CD8-positive, alpha-beta memory T cell (primary cell): ENCODE data around the gene TIGD2. TPM values are rescaled to one million over a fixed set of nuclear protein-coding genes. Genes with fewer than 3 reads are reported as not detected.
"Not testable (repeated sequence)": the region's sequence is repeated elsewhere in the genome, so short reads cannot be mapped to it uniquely, and the experiment has no call there.

ENCODE experiments used
- CTCF ChIA-PET: fragments of 350-600 bp; sonication (Branson Sonifier 250); formaldehyde crosslinking; loops from one replicate; lab custom pipeline; 2021; ENCODE audit warnings: antibody characterized with exemption; lab: Charles Lee
- POLR2A ChIA-PET: fragments of 350-600 bp; sonication (Branson Sonifier 250); formaldehyde crosslinking; loops from one replicate; lab custom pipeline; 2021; ENCODE audit warnings: antibody characterized with exemption; lab: Charles Lee
- DNase-seq, 5 donors: peaks; one replicate each; pipeline versions ENCODE4 v3.0.0 to v3.0.0-alpha.2; 2020 to 2022; ENCODE audit warnings: mixed read lengths in 1 of 5
- H3K27ac ChIP-seq: one replicate; pipeline ENCODE4 v1.7.0; 2013; ENCODE audit warnings: low read depth, mild to moderate bottlenecking, low read length, moderate library complexity
- H3K27me3 ChIP-seq: 2 replicates; pipeline ENCODE4 v1.7.0; 2013; ENCODE audit warnings: low read length, mild to moderate bottlenecking; ENCODE audit not compliant: insufficient read depth, poor library complexity, severe bottlenecking
- H3K36me3 ChIP-seq: 2 replicates; pipeline ENCODE4 v1.7.0; 2013; ENCODE audit warnings: mild to moderate bottlenecking, low read length, moderate library complexity; ENCODE audit not compliant: insufficient read depth
- H3K4me1 ChIP-seq: 2 replicates; pipeline ENCODE4 v1.7.0; 2013; ENCODE audit warnings: mild to moderate bottlenecking, low read length, moderate library complexity; ENCODE audit not compliant: insufficient read depth
- H3K4me3 ChIP-seq: 2 replicates; pipeline ENCODE4 v1.7.0; 2013; ENCODE audit warnings: mild to moderate bottlenecking, low read length
- H3K9me3 ChIP-seq: 2 replicates; pipeline ENCODE4 v1.7.0; 2013; ENCODE audit warnings: mild to moderate bottlenecking, low read length
- H3K27ac Mint-ChIP-seq, 8 donors: one replicate each; pipeline ENCODE4 v1.8.0; 2020 to 2021; ENCODE audit warnings: mixed read lengths in 8 of 8, mild to moderate bottlenecking in 6 of 8, inconsistent platforms in 3 of 8, moderate library complexity in 3 of 8
- H3K27me3 Mint-ChIP-seq, 2 donors: one replicate each; pipeline ENCODE4 v1.8.0; 2020 to 2021; ENCODE audit warnings: mixed read lengths in 2 of 2, mild to moderate bottlenecking in 1 of 2, moderate library complexity in 1 of 2
- H3K36me3 Mint-ChIP-seq, 3 donors: one replicate each; pipeline ENCODE4 v1.8.0; 2020 to 2021; ENCODE audit warnings: mixed read lengths in 3 of 3, inconsistent platforms in 1 of 3, mild to moderate bottlenecking in 1 of 3
- H3K4me1 Mint-ChIP-seq, 3 donors: one replicate each; pipeline ENCODE4 v1.8.0; 2020 to 2021; ENCODE audit warnings: mixed read lengths in 3 of 3, inconsistent platforms in 1 of 3, mild to moderate bottlenecking in 1 of 3
- H3K4me3 Mint-ChIP-seq, 7 donors: one replicate each; pipeline ENCODE4 v1.8.0; 2020 to 2021; ENCODE audit warnings: mixed read lengths in 7 of 7, mild to moderate bottlenecking in 6 of 7, moderate library complexity in 4 of 7, inconsistent platforms in 2 of 7
- H3K9me3 Mint-ChIP-seq, 5 donors: one replicate each; pipeline ENCODE4 v1.8.0; 2020 to 2022; ENCODE audit warnings: mixed read lengths in 5 of 5, mild to moderate bottlenecking in 3 of 5, moderate library complexity in 2 of 5, inconsistent platforms in 1 of 5
- polyA plus RNA-seq: library from polyadenylated mRNA; unstranded; fragments of 300-500 nt; fragmentation: Illumina TruSeq; gene quantifications from one replicate; pipeline ENCODE4 v1.2.3, GENCODE V29; 2021
- total RNA-seq, 2 experiments: library from RNA; stranded (reverse); gene quantifications; one replicate each; pipeline ENCODE4 v1.2.3, GENCODE V29; 2021

The TIGD2 gene
- total and polyA plus RNA-seq, 3 experiments from 2014 or later: 3.2 to 4.4 (median 4.1) TPM

DNA sequence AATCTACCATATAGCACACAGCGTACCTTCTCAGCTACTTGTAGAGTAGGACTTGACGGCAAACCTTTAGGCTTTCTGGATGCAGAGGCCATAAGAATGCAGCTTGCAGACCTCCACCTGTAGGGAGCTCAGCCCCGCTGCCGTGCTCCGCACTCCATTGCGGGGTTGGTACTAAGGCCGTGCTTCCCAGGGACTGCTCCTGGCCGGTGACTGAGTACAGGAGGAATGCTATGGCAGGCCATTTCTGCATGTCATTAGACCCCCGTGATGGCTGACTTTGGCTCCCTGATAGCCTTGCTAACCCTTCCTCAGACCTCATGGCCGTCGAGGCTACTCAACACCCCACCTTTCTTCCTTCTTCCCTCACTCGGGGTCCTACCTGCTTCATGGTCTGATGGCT lies 26.4 kb downstream of the TIGD2 start:
- H3K36me3 Mint-ChIP-seq: no peaks in the 10 kb centered on the region
- Histone ChIP-seq H3K27ac (no peak overlapping the region), H3K36me3 (no peaks in the 10 kb centered on the region), H3K4me3 (no peak overlapping the region), H3K27me3 (no peaks in the 10 kb centered on the region), H3K4me1 (no peaks in the 10 kb centered on the region), H3K9me3 (no peaks in the 10 kb centered on the region)
- peaks cover 3 to 12% of the 10 kb centered on the region in 2 donors for H3K27me3 Mint-ChIP-seq
- POLR2A ChIA-PET: no interaction called here
- H3K27ac Mint-ChIP-seq: no peak overlapping the region
- CTCF ChIA-PET: interaction anchor here (0.7 kb wide), 1 partner anchor 599 kb away, joined by 3 read pairs; no protein-coding TSS in a partner anchor
- no peak overlapping the region for H3K4me3 Mint-ChIP-seq
- no peaks in the 10 kb centered on the region for H3K9me3 Mint-ChIP-seq
- no peaks in the 10 kb centered on the region for H3K4me1 Mint-ChIP-seq
- no peak for DNase-seq

DNA sequence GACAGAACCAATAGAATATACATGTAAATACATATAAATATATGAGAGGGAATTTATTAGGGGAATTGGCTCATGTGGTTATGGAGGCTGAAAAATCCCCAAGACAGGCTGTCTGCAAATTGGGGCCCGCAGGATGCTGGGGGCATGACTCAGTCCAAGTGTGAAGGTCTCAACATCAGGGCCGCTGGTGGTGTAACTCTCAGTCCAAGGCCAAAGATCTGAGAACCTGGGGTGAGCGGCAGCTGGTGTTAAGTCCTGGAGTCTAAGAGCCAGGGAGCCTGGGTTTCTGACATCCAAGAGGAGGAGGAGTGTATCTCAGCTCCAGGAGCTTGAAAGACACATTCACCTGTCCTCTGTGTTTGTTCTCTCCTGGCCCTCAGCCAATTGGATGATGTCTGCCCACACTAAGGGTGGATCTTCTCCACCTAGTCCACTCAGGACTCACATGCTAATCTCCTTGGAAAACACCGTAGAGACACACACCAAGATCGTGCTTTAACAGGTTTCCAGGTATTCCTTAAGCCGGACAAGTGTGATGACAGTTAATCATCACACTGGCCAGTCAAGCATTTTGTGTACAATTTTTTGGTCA lies 28.9 kb downstream of the TIGD2 start:
- Mint-ChIP-seq H3K27me3 (peaks cover 3 to 12% of the 10 kb centered on the region in 2 donors), H3K9me3 (peaks cover 0 to 3% (median 0%) of the 10 kb centered on the region in 5 donors), H3K27ac (no peak overlapping the region), H3K4me3 (no peak overlapping the region), H3K4me1 (no peaks in the 10 kb centered on the region), H3K36me3 (peaks cover 0 to 7% (median 0%) of the 10 kb centered on the region in 3 donors)
- H3K9me3 ChIP-seq: no peaks in the 10 kb centered on the region
- H3K27me3 ChIP-seq: no peaks in the 10 kb centered on the region
- no peak overlapping the region for H3K4me3 ChIP-seq
- POLR2A ChIA-PET: no interaction called here
- CTCF ChIA-PET: no interaction called here
- H3K4me1 ChIP-seq: no peaks in the 10 kb centered on the region
- no peaks in the 10 kb centered on the region for H3K36me3 ChIP-seq
- no peak overlapping the region for H3K27ac ChIP-seq
- no peak for DNase-seq

DNA sequence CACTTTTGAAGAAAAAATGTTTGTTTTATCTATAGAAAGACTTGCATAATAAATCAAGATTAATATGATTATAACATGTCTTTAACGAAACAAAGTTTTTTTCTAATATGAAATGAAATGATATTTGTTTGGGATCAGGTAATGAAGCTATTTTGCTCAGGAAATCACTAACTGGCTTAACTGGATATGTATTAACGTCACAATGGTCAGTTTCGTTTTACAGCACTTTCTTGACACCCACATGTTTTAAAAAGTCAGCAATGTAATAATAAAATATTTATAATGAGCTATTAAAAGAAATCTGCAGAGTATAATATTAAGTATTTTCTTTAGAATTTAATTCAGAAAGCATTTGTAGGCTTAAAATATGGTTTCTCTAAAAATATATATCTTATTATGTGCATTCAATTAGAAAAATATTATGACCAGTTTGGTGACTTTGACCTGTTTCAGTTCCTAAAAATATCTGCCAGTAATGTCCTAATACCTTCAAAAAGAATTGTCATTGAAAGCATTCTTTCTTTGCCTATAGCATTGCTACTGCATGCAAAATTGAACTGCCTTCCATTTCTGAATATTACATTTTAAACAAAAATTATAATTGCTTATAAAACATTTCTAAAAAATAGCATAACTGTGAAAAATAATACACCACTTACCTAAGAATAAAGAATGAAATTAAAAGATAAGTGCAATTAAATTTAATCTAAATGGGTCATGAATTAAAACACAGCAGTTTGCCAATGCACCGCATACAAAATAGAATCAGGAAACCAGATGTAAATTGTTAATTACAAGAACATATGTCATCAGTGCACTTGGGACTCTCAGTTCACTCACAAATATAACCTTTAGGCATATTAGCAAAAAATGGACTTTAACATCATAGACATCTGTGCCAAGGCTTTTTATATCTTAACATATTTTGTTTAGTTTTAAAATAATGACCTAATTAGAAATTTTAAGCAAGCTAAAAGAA lies 31.6 kb downstream of the TIGD2 start:
- Histone ChIP-seq H3K9me3 (no peaks in the 10 kb centered on the region), H3K27ac (no peak overlapping the region), H3K4me1 (no peaks in the 10 kb centered on the region), H3K4me3 (no peak overlapping the region), H3K36me3 (no peaks in the 10 kb centered on the region), H3K27me3 (no peaks in the 10 kb centered on the region)
- Mint-ChIP-seq H3K4me3 (no peak overlapping the region), H3K9me3 (peaks cover 0 to 4% (median 0%) of the 10 kb centered on the region in 5 donors), H3K27ac (no peak overlapping the region), H3K36me3 (peaks cover 0 to 7% (median 0%) of the 10 kb centered on the region in 3 donors), H3K27me3 (peaks cover 0 to 12% of the 10 kb centered on the region in 2 donors), H3K4me1 (no peaks in the 10 kb centered on the region)
- ChIA-PET CTCF (no interaction called here), POLR2A (no interaction called here)
- no peak for DNase-seq

DNA sequence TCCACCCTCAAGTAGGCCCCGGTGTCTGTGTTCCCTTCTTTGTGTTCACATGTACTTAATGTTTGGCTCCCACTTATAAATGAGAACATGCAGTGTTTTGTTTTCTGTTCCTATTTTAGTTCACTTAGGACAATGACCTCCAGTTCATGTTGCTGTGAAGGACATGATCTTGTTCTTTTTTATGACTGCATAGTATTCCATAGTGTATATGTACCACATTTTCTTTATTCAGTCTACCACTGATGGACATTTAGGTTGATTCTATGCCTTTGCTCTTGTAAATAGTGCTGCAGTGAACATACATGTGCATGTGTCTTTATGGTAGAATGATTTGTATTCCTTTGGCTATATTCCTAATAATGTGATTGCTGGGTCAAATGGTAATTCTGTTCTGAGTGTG lies 33.3 kb downstream of the TIGD2 start:
- peaks cover 5 to 12% of the 10 kb centered on the region in 2 donors for H3K27me3 Mint-ChIP-seq
- H3K27me3 ChIP-seq, H3K36me3 Mint-ChIP-seq, H3K27ac ChIP-seq, H3K4me3 ChIP-seq, POLR2A ChIA-PET, H3K9me3 Mint-ChIP-seq, H3K9me3 ChIP-seq, H3K4me3 Mint-ChIP-seq, H3K36me3 ChIP-seq, H3K4me1 ChIP-seq, H3K4me1 Mint-ChIP-seq, CTCF ChIA-PET, H3K27ac Mint-ChIP-seq, DNase-seq: not testable (repeated sequence)

DNA sequence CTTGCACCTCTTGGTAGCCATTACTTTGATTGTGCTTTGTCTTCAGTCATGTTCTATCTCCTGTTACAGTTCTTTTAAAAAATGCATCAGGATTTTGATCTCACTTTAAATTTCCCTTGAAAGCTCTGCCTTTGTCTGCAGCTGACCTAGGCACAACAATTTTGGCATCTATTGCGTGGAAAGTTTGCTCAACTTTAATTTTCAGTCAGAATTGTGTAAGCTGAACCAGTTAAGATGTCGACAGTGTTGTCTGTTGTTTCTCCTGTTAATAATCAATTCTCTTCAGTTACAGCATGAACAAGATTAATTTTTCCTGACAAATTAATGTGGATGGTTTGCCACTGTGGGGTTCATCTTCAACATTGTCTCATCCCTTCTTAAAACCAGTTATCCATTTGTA lies 34.9 kb downstream of the TIGD2 start:
- Mint-ChIP-seq H3K27ac (no peak overlapping the region), H3K4me1 (no peaks in the 10 kb centered on the region), H3K36me3 (peaks cover 0 to 7% (median 0%) of the 10 kb centered on the region in 3 donors), H3K27me3 (peaks cover 5 to 16% of the 10 kb centered on the region in 2 donors), H3K4me3 (no peak overlapping the region), H3K9me3 (peaks cover 0 to 4% (median 3%) of the 10 kb centered on the region in 5 donors)
- no peak for DNase-seq
- H3K27me3 ChIP-seq: no peaks in the 10 kb centered on the region
- CTCF ChIA-PET: no interaction called here
- no peak overlapping the region for H3K27ac ChIP-seq
- H3K4me1 ChIP-seq: no peaks in the 10 kb centered on the region
- POLR2A ChIA-PET: no interaction called here
- no peak overlapping the region for H3K4me3 ChIP-seq
- H3K9me3 ChIP-seq: no peaks in the 10 kb centered on the region
- no peaks in the 10 kb centered on the region for H3K36me3 ChIP-seq

DNA sequence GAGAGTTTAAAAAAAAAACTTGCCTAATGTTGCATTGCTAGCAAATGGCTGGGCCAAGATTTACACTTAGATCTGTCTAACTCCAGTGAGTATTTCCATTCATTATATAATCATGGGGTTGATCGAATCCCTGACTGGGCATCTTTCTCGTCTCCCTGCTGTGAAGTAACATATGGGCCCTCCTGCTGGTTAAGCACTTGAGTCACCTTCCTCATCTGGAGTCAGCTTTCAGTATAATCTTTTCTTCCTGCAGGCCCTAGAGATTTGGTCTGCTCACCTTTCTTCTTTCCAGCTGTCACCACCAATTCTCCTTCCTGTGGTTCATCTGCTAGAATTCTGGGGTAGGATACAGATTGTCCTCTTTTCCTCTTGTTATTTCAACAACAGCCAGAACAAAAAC lies 41.6 kb downstream of the TIGD2 start:
- no peaks in the 10 kb centered on the region for H3K9me3 ChIP-seq
- H3K27ac ChIP-seq: no peak overlapping the region
- no peaks in the 10 kb centered on the region for H3K27me3 ChIP-seq
- Mint-ChIP-seq H3K9me3 (peaks cover 0 to 4% (median 3%) of the 10 kb centered on the region in 5 donors), H3K27ac (peak overlapping the region in 1 of 8 donors; percentile 17), H3K4me3 (no peak overlapping the region), H3K4me1 (no peaks in the 10 kb centered on the region), H3K36me3 (no peaks in the 10 kb centered on the region), H3K27me3 (peaks cover 17 to 35% of the 10 kb centered on the region in 2 donors)
- ChIA-PET CTCF (no interaction called here), POLR2A (no interaction called here)
- H3K4me1 ChIP-seq: no peaks in the 10 kb centered on the region
- no peak for DNase-seq
- H3K4me3 ChIP-seq: no peak overlapping the region
- H3K36me3 ChIP-seq: no peaks in the 10 kb centered on the region

DNA sequence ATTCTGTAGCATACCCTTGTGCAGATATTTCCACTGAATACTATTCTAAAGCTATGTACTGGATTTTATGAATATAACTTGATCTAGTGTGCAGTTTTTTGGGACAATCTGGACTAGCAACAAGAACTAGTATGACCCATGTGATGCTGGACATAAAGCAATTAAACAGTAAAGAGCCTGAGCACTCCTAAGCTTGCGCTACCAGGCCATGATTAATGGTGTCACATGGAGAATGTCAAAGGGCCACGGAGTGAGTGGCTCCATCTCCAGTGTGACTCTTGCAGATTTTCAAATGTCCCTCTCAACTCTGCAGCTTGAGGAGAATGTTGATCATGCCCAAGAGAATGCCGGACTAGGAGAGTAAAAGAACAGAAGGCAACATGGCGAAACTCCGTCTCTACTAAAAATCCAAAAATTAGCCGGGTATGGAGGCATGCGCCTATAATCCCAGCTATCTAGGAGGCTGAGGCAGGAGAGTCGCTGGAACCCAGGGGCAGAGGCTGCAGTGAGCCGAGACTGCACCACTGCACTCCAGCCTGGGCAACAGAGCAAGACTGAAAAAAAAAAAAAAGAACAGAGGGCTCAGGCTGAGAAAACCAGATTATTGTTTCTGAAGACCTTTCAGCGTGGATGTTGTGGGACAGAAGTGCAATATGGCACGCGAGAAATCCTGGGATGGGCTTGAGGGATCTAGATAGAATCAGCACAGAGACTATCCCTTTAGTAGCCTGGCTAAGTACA lies 45.0 kb downstream of the TIGD2 start:
- CTCF ChIA-PET: no interaction called here
- no peak overlapping the region for H3K27ac Mint-ChIP-seq

More for the DNA sequence above, 45.0 kb downstream of the TIGD2 start:
- Histone ChIP-seq H3K9me3 (no peaks in the 10 kb centered on the region), H3K27me3 (no peaks in the 10 kb centered on the region), H3K4me1 (no peaks in the 10 kb centered on the region), H3K4me3 (no peak overlapping the region), H3K36me3 (no peaks in the 10 kb centered on the region), H3K27ac (no peak overlapping the region)
- H3K36me3 Mint-ChIP-seq: no peaks in the 10 kb centered on the region
- H3K27me3 Mint-ChIP-seq: peaks cover 12 to 19% of the 10 kb centered on the region in 2 donors
- H3K4me1 Mint-ChIP-seq: peaks cover 0 to 5% (median 2%) of the 10 kb centered on the region in 3 donors
- no peak for DNase-seq
- H3K9me3 Mint-ChIP-seq: peaks cover 0 to 4% (median 0%) of the 10 kb centered on the region in 5 donors
- H3K4me3 Mint-ChIP-seq: no peak overlapping the region
- POLR2A ChIA-PET: no interaction called here
